H9 (cell line): ENCODE data around the gene TMEM26. TPM values are rescaled to one million over a fixed set of nuclear protein-coding genes. Genes with fewer than 3 reads are reported as not detected.

Experiments used
- DNase-seq: peaks from one replicate; pipeline ENCODE4 v3.0.0-alpha.2; 2017
- H2AFZ ChIP-seq: one replicate; pipeline ENCODE4 v1.6.1; 2013; ENCODE audit warnings: mild to moderate bottlenecking, low read length, control low read depth, moderate library complexity
- H2AK5ac ChIP-seq: 2 replicates; pipeline ENCODE4 v1.6.1; 2013; ENCODE audit warnings: low read length, control low read depth, mixed read lengths; ENCODE audit not compliant: insufficient read length
- H2BK120ac ChIP-seq: one replicate; pipeline ENCODE4 v1.6.1; 2013; ENCODE audit warnings: low read depth, mild to moderate bottlenecking, low read length, control low read depth, inconsistent platforms; ENCODE audit not compliant: poor library complexity, severe bottlenecking
- H2BK12ac ChIP-seq: 2 replicates; pipeline ENCODE4 v1.6.1; 2013; ENCODE audit warnings: low read length, control low read depth, mixed read lengths, low read depth; ENCODE audit not compliant: insufficient read length
- H2BK15ac ChIP-seq: 2 replicates; pipeline ENCODE4 v1.6.1; 2013; ENCODE audit warnings: low read depth, low read length, control low read depth
- H2BK20ac ChIP-seq: one replicate; pipeline ENCODE4 v1.6.1; 2013; ENCODE audit warnings: low read depth, mild to moderate bottlenecking, low read length, control low read depth, inconsistent platforms; ENCODE audit not compliant: poor library complexity, severe bottlenecking
- H2BK5ac ChIP-seq: 2 replicates; pipeline ENCODE4 v1.6.1; 2013; ENCODE audit warnings: low read length, control low read depth, mixed read lengths; ENCODE audit not compliant: insufficient read length
- H3K14ac ChIP-seq: 2 replicates; pipeline ENCODE4 v1.6.1; 2013; ENCODE audit warnings: low read length, control low read depth; ENCODE audit not compliant: insufficient read depth
- H3K18ac ChIP-seq: 2 replicates; pipeline ENCODE4 v1.6.1; 2013; ENCODE audit warnings: low read depth, mild to moderate bottlenecking, mixed read lengths, low read length, control low read depth; ENCODE audit not compliant: insufficient read length
- H3K23ac ChIP-seq: 2 replicates; pipeline ENCODE4 v1.6.1; 2013; ENCODE audit warnings: low read length, control low read depth, mixed read lengths, low read depth; ENCODE audit not compliant: insufficient read length
- H3K23me2 ChIP-seq: 2 replicates; pipeline ENCODE4 v1.6.1; 2013; ENCODE audit warnings: low read depth, mild to moderate bottlenecking, mixed read lengths, low read length, control low read depth; ENCODE audit not compliant: insufficient read length, poor library complexity, severe bottlenecking
- H3K27ac ChIP-seq: 2 replicates; pipeline ENCODE4 v1.5.1; 2013; ENCODE audit warnings: low read length, control low read depth, mixed read lengths, low read depth; ENCODE audit not compliant: insufficient read length
- H3K27me3 ChIP-seq: 2 replicates; pipeline ENCODE4 v1.6.1; 2013; ENCODE audit warnings: low read length, control low read depth, inconsistent platforms; ENCODE audit not compliant: insufficient read depth
- H3K4ac ChIP-seq: 2 replicates; pipeline ENCODE4 v1.6.1; 2013; ENCODE audit warnings: low read depth, mild to moderate bottlenecking, control low read depth, inconsistent platforms, low read length, moderate library complexity
- H3K4me1 ChIP-seq: 2 replicates; pipeline ENCODE4 v1.6.1; 2013; ENCODE audit warnings: low read length, control low read depth, inconsistent platforms; ENCODE audit not compliant: insufficient read depth
- H3K4me2 ChIP-seq: 2 replicates; pipeline ENCODE4 v1.6.1; 2013; ENCODE audit warnings: low read length, control low read depth, mixed read lengths; ENCODE audit not compliant: insufficient read length, insufficient read depth
- H3K56ac ChIP-seq: 2 replicates; pipeline ENCODE4 v1.6.1; 2013; ENCODE audit warnings: low read depth, mild to moderate bottlenecking, mixed read lengths, low read length, control low read depth; ENCODE audit not compliant: insufficient read length
- H3K79me1 ChIP-seq: 2 replicates; pipeline ENCODE4 v1.6.1; 2013; ENCODE audit warnings: low read depth, mild to moderate bottlenecking, moderate library complexity, low read length, control low read depth, inconsistent platforms; ENCODE audit not compliant: insufficient read depth, poor library complexity, severe bottlenecking
- H3K79me2 ChIP-seq: 2 replicates; pipeline ENCODE4 v1.6.1; 2013; ENCODE audit warnings: low read length, control low read depth, inconsistent platforms; ENCODE audit not compliant: insufficient read depth
- H3K9ac ChIP-seq: 2 replicates; pipeline ENCODE4 v1.6.1; 2013; ENCODE audit warnings: low read length, control low read depth, mixed read lengths; ENCODE audit not compliant: insufficient read length; ENCODE audit errors: extremely low read depth
- H3K9me3 ChIP-seq: one replicate; pipeline ENCODE4 v1.6.1; 2013; ENCODE audit warnings: low read depth, low read length, inconsistent platforms; ENCODE audit not compliant: control insufficient read depth
- H3T11ph ChIP-seq: one replicate; pipeline ENCODE4 v1.6.1; 2013; ENCODE audit warnings: mild to moderate bottlenecking, low read length, control low read depth, inconsistent platforms
- H4K20me1 ChIP-seq: one replicate; pipeline ENCODE4 v1.6.1; 2013; ENCODE audit not compliant: control insufficient read depth, insufficient read length, insufficient read depth
- H4K5ac ChIP-seq: 2 replicates; pipeline ENCODE4 v1.6.1; 2013; ENCODE audit warnings: low read depth, mild to moderate bottlenecking, mixed read lengths, low read length, control low read depth; ENCODE audit not compliant: insufficient read length
- H4K8ac ChIP-seq: replicated peaks from 2 replicates; pipeline ENCODE4 v1.6.1; 2013; ENCODE audit warnings: low read length, control low read depth, mixed read lengths, low read depth; ENCODE audit not compliant: insufficient read length
- H4K91ac ChIP-seq: 2 replicates; pipeline ENCODE4 v1.6.1; 2013; ENCODE audit warnings: low read depth, mild to moderate bottlenecking, moderate library complexity, mixed read lengths, low read length, control low read depth; ENCODE audit not compliant: insufficient read length
- H3K27ac Mint-ChIP-seq, 3 experiments: 2 replicates in 2 of 3; 3 replicates in 1 of 3; pipeline ENCODE4 v1.8.0; 2020 to 2021; ENCODE audit warnings: mixed read lengths in 3 of 3, mild to moderate bottlenecking in 1 of 3, moderate library complexity in 1 of 3
- H3K27me3 Mint-ChIP-seq: 2 replicates; pipeline ENCODE4 v1.8.0; 2021; ENCODE audit warnings: low read depth, mild to moderate bottlenecking, moderate library complexity, mixed read lengths
- H3K36me3 Mint-ChIP-seq, 3 experiments: 2 replicates in 2 of 3; 3 replicates in 1 of 3; pipeline ENCODE4 v1.8.0; 2020 to 2021; ENCODE audit warnings: low read depth in 3 of 3, mixed read lengths in 3 of 3; ENCODE audit not compliant: insufficient read depth in 1 of 3
- H3K4me1 Mint-ChIP-seq, 2 experiments: 2 replicates each; pipeline ENCODE4 v1.8.0; 2020; ENCODE audit warnings: mixed read lengths in 2 of 2
- H3K4me3 Mint-ChIP-seq, 2 experiments: 2 replicates in 1 of 2; 3 replicates in 1 of 2; pipeline ENCODE4 v1.8.0; 2020 to 2021; ENCODE audit warnings: mild to moderate bottlenecking in 2 of 2, mixed read lengths in 2 of 2, moderate library complexity in 1 of 2
- H3K9me3 Mint-ChIP-seq, 2 experiments: 2 replicates in 1 of 2; 3 replicates in 1 of 2; pipeline ENCODE4 v1.8.0; 2020; ENCODE audit warnings: mild to moderate bottlenecking in 2 of 2, mixed read lengths in 2 of 2, moderate library complexity in 1 of 2
- WGBS: extraction: QIAGEN DNeasy Blood & Tissue Kit; methylation state at CpG from one replicate; pipeline ENCODE4 v1.1.7; 2013; ENCODE audit warnings: missing lambda C conversion rate, low lambda C conversion rate, mixed read lengths; ENCODE audit not compliant: insufficient read length; ENCODE audit errors: extremely low coverage; 5-methylcytosine and 5-hydroxymethylcytosine counted together
- long read RNA-seq: library from polyadenylated mRNA; unstranded; transcript quantifications from one replicate; pipeline ENCODE4 v2.0.0, GENCODE V29; 2020
- total RNA-seq: library from RNA; stranded (reverse); gene quantifications from 2 replicates; pipeline ENCODE4 v1.2.1, GENCODE V29; 2021
- TF ChIP-seq, protein P1 (sequence below): fragments of 200-600 bp; sonication (generic); conservative IDR thresholded peaks from 3 replicates; pipeline ENCODE4 v1.8.0; 2021; ENCODE audit warnings: antibody characterized with exemption, mild to moderate bottlenecking

TMEM26 gene
- 0.09 and 0.15 TPM in 2 replicates for total RNA-seq
- long read RNA-seq = 0 reads

DNA sequence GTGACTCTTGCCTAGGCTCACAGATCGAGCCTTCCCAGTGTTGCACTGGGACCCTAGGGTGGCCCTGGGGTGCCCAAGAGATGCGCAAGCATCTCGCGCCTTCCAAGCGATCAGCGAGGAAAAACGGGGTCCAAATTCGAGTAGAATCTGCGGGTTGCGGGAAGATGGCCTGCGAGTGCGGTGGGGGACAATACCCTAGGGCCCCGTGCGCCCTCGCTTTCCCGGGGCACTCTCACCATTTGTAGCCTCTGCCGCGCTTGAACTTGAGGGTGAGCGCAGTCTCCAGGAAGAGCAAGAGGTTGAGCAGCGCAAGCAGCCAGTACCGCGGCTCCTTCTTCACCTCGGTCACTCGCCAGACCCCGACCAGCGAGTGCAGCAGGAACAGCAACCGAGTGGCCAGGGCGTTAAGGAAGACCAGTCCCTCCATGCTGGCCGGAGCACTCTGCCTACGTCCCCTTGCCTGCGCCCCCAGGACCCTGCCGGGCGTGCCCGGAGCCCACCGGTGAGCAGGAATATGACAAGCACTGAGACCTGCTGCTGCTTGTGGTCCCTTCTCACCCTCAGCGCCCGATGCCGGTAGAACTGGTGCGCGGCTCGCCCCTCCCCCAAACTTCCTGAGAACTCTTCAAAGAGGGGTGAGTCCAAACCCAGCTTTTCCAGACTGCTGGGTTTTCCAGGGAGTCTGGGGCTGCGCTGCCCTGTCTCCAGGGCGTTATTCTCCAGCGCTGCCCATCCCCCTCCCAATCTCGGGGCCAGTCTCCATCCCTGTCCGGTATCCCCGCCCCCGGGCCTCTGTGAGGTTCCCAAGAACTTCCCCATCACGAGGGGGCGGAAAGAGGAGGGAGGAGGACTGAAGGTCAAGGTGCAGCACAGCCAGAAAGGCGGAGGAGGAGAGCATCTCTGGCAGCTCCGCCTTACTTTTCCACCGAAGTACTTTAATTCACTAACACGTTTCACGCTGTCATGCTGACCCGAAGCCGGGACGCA lies at the start of gene TMEM26:
TSS of gene TMEM26 (minus strand) at position 727 of the 987 bp plus-strand sequence. CDS start at position 427, 300 bp downstream.
- no peak within 1 kb of the TSS for H3T11ph ChIP-seq
- peak within 1 kb of the TSS; percentile 49; the same call in 1 of the 2 replicates for H3K14ac ChIP-seq
- H3K4me2 ChIP-seq = peak within 1 kb of the TSS; percentile 79
- no peak within 1 kb of the TSS for H4K5ac ChIP-seq
- H3K4me1 ChIP-seq = no peaks in the 10 kb centered on the region
- H3K4ac ChIP-seq = no peak within 1 kb of the TSS
- no peak within 1 kb of the TSS for H2BK15ac ChIP-seq
- H3K27ac Mint-ChIP-seq = peak within 1 kb of the TSS in 1 of 3 experiments; percentile 67; a peak in 2 of 7 replicates
- WGBS = no CpG with 5 or more reads among the region's 58 CpGs
- no peaks in the 10 kb centered on the region for H3K9me3 Mint-ChIP-seq
- H4K8ac ChIP-seq = no peak within 1 kb of the TSS
- no peaks in the 10 kb centered on the region for H3K79me1 ChIP-seq
- H4K20me1 ChIP-seq = no peaks in the 10 kb centered on the region
- no peak within 1 kb of the TSS for H2AK5ac ChIP-seq
- H3K23me2 ChIP-seq = peaks cover 14% of the 10 kb centered on the region
- H3K9me3 ChIP-seq = no peaks in the 10 kb centered on the region
- no peak within 1 kb of the TSS for H3K23ac ChIP-seq
- H3K4me3 Mint-ChIP-seq = peak within 1 kb of the TSS; percentile 76 to 92
- H3K4me1 Mint-ChIP-seq = peaks cover 13 to 22% of the 10 kb centered on the region in 2 experiments
- H4K91ac ChIP-seq = no peak within 1 kb of the TSS
- H3K27me3 ChIP-seq = 0 out of 2 replicates have a peak, but pooled peaks cover 4% of the 10 kb centered on the region
- TF ChIP-seq, protein P1, sequence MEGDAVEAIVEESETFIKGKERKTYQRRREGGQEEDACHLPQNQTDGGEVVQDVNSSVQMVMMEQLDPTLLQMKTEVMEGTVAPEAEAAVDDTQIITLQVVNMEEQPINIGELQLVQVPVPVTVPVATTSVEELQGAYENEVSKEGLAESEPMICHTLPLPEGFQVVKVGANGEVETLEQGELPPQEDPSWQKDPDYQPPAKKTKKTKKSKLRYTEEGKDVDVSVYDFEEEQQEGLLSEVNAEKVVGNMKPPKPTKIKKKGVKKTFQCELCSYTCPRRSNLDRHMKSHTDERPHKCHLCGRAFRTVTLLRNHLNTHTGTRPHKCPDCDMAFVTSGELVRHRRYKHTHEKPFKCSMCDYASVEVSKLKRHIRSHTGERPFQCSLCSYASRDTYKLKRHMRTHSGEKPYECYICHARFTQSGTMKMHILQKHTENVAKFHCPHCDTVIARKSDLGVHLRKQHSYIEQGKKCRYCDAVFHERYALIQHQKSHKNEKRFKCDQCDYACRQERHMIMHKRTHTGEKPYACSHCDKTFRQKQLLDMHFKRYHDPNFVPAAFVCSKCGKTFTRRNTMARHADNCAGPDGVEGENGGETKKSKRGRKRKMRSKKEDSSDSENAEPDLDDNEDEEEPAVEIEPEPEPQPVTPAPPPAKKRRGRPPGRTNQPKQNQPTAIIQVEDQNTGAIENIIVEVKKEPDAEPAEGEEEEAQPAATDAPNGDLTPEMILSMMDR = no peak
- H3K27me3 Mint-ChIP-seq = peaks cover 60% of the 10 kb centered on the region
- no peak within 1 kb of the TSS for H2BK120ac ChIP-seq
- no peak within 1 kb of the TSS for H2AFZ ChIP-seq
- H3K27ac ChIP-seq = no peak within 1 kb of the TSS
- no peak within 1 kb of the TSS for H2BK20ac ChIP-seq
- H3K79me2 ChIP-seq = no peaks in the 10 kb centered on the region
- H2BK5ac ChIP-seq = no peak within 1 kb of the TSS
- H2BK12ac ChIP-seq = no peak within 1 kb of the TSS
- no peak within 1 kb of the TSS for H3K18ac ChIP-seq
- peaks cover 0 to 2% (median 0%) of the 10 kb centered on the region in 3 experiments; a peak in 1 of 7 replicates for H3K36me3 Mint-ChIP-seq
- DNase-seq = peak; percentile 77
- no peak within 1 kb of the TSS for H3K56ac ChIP-seq
- peak within 1 kb of the TSS; percentile 26 for H3K9ac ChIP-seq
